NB4 (cell line): ENCODE results near the gene NRN1L.

Source experiments
- MYC ChIP-seq: IDR thresholded peaks from 2 replicates; pipeline ENCODE4 v1.6.1; 2011; ENCODE audit warnings: low read depth, low read length
- POLR2A ChIP-seq: IDR thresholded peaks from 2 replicates; pipeline ENCODE4 v1.6.1; 2011; ENCODE audit warnings: mild to moderate bottlenecking; ENCODE audit not compliant: insufficient read length; ENCODE audit errors: extremely low read depth
- TF ChIP-seq, protein P1 (sequence below): IDR thresholded peaks from one replicate; pipeline ENCODE4 v1.5.1; 2012; ENCODE audit warnings: low read depth, low read length

DNA sequence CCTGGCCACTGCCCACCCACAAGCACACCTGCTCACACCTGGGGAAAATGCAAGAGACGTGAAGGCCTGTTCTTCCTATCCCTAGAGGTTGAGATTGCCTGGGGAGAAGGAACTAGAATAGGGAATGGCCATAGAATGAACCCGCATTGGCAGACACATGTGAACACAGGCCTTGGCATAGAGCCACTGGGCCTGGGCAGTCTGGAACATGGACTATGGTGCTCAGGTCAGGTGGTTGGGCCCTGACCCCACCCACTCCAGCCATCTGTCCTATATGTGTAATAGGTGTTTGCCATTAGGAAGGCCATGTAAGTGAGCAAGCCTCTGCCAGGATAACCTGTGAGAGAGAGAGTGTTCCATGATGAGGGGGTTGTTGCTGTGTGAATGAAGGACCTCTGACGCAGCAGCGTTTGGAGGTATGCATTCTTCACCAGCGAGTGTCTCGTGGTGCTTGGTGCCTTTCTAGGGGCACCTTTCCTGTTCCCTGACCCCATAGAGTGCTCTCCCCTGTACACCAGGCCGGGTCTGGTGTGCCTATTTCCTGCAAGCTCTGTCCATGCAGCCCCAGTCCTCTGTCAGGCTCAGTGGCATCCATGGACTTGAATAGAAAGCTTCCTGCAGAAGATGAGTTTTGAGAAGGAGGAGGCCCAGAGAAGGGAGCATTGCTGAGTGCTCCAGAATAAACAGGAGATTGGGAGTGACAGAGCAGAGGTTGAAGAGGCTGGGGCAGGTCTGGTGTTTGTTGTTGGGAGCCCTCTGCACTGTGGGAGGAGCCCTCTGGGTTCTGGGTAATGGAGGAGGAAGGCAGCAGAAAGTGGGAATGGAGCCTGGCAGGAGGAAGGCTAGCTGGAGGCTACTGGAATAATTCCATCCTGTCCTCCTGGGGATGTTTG lies 31.4 kb downstream of the NRN1L start:
- TF ChIP-seq, protein P1, sequence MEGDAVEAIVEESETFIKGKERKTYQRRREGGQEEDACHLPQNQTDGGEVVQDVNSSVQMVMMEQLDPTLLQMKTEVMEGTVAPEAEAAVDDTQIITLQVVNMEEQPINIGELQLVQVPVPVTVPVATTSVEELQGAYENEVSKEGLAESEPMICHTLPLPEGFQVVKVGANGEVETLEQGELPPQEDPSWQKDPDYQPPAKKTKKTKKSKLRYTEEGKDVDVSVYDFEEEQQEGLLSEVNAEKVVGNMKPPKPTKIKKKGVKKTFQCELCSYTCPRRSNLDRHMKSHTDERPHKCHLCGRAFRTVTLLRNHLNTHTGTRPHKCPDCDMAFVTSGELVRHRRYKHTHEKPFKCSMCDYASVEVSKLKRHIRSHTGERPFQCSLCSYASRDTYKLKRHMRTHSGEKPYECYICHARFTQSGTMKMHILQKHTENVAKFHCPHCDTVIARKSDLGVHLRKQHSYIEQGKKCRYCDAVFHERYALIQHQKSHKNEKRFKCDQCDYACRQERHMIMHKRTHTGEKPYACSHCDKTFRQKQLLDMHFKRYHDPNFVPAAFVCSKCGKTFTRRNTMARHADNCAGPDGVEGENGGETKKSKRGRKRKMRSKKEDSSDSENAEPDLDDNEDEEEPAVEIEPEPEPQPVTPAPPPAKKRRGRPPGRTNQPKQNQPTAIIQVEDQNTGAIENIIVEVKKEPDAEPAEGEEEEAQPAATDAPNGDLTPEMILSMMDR: no peak
- TF ChIP-seq POLR2A (no peak), MYC (no peak)
